GM12874 (cell line): Measurements from ENCODE around the gene LUC7L.

Experiments
- TF ChIP-seq, protein P1 (sequence below): IDR thresholded peaks from 2 replicates; pipeline ENCODE4 v1.5.1; 2011; ENCODE audit warnings: low read depth, mild to moderate bottlenecking, control low read depth, low read length, moderate library complexity; ENCODE audit not compliant: insufficient read depth

LUC7L gene

DNA sequence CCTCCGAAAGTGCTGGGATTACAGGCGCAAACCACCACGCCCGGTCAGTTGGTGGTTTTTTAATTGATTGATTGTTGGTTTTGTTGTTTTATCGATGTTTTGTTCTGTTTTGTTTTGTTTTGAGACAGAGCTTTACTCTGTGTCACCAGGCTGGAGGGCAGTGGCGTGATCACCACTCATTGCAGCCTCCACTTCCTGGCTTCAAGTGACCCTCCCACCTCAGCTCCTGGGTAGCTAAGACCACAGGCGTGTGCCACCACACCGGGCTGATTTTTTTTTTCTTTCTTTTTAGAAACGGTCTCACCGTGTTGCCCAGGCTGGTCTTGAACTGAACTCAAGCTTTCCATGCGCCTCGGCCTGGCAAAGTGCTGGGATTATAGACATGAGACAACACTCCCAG, 17.8 kb upstream of the LUC7L start:
- TF ChIP-seq, protein P1, sequence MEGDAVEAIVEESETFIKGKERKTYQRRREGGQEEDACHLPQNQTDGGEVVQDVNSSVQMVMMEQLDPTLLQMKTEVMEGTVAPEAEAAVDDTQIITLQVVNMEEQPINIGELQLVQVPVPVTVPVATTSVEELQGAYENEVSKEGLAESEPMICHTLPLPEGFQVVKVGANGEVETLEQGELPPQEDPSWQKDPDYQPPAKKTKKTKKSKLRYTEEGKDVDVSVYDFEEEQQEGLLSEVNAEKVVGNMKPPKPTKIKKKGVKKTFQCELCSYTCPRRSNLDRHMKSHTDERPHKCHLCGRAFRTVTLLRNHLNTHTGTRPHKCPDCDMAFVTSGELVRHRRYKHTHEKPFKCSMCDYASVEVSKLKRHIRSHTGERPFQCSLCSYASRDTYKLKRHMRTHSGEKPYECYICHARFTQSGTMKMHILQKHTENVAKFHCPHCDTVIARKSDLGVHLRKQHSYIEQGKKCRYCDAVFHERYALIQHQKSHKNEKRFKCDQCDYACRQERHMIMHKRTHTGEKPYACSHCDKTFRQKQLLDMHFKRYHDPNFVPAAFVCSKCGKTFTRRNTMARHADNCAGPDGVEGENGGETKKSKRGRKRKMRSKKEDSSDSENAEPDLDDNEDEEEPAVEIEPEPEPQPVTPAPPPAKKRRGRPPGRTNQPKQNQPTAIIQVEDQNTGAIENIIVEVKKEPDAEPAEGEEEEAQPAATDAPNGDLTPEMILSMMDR, result no peak

- TF ChIP-seq, protein P1, result no peak
These were observed 15.9 kb upstream of the LUC7L start for GRCh38 chr16:245105-245504.

GRCh38 chr16:243348-243747, 14.1 kb upstream of the LUC7L start:
- TF ChIP-seq, protein P1, result no peak

GRCh38 chr16:242281-242680, 13.0 kb upstream of the LUC7L start:
- TF ChIP-seq, protein P1, result no peak

- TF ChIP-seq, protein P1, result no peak
These were observed 11.3 kb upstream of the LUC7L start for GRCh38 chr16:240559-240958.

DNA sequence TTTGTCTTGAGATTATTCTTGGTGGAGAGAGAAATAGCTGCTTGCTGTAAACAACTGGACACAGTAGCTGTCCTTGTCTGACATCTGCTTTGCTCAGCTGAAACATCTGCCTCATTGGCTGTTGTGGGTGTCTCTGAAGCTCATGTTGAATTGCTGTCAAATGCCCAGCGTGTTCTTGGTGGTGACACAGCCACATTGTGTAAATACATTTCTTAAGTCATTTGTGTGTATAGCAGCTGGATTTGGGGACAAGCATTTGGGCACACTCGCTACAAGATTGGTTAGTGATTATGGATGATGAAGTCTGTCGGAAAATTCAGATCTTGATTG, 10.7 kb upstream of the LUC7L start:
- TF ChIP-seq, protein P1, result no peak

- TF ChIP-seq, protein P1, result peak; percentile 62
These were observed 5.4 kb upstream of the LUC7L start, which contains the start of gene FAM234A for GRCh38 chr16:234468-235305. FAM234A (plus strand) TSS chr16:234821; CDS start chr16:254414, 19,593 bp downstream.
